ENCODE data around the gene TNS1.

TNS1 gene

DNA sequence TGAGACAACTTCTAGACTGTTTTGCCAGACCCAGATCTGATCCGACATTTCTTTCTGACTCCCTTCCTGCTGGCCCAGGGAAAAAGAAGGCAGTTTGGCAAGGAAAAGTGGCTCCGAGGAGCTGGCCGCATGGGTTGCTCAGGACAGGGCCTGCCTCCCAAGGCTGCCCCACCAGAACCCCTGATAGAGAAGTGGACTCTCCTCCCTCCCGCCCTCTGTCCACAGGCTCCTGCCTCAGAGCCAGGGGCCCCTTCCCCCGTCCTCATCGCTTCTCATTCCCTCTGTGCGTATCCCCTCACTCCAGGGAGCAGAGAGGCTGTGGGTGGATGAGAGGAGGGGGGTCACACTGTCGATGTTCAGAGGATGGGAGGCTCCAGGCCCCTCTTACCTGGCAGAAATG, 110.2 kb downstream of the TNS1 start:
- no peak for DNase-seq

DNA sequence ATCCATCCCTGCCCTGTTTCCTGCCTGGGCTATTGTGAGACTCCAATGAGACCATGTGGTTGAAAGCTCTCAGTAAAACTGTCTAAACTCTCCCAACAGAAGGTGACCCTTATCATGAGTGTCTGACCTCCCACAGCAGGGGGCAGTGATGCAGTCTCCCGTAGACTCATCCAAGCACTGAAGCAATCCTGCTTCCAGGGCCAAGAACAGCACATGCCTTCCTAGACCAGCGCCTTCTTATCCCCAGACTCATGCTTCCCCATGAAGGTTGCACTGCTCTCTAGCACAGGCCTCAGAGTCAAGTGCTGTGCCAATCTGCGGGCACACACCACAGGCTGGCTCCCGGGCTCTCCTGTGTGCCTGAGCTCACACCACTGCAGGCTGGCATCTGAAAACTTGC, 112.3 kb downstream of the TNS1 start:
- DNase-seq: no peak

- DNase-seq: no peak
These were observed 113.1 kb downstream of the TNS1 start for GRCh38 chr2:217889656-217890055.

DNA sequence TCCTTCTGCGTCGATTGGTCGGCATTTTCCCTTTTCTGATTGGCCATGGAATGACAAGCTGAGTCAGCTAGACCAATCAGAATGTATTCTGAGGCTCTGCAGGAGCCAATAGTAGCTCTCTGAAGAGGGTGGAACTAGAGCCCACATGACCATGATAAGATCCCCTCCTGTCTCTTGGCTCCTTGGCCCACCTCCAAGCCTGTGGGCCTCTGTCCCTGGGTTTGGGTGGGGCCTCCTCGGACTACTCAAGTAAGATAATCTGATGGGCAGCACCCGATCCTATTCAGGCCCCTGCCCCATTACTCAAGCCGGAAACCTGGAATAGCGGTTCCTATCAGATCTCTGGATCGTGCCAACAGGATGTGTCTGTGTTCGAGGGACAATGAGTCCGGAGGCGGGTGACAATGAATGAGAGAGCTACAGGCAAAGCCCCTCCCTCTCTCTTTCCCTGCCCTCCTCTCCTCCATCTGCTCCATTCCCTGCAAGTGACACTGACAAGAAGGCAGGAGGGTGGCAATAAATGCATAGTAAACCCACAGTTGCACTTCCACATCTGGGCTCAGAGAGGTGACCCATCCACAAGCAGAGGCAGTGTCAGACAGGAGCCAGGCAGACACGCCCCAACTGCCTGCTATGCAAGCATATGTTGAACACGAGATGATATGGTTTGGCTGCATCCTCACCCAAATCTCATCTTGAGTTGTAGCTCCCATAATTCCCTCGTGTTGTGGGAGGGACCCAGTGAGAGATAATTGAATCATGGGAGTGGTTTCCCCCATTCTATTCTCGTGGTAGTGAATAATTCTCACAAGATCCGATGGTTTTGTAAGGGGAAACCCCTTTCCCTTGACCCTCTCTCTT, 114.7 kb downstream of the TNS1 start:
- DNase-seq: no peak

- DNase-seq: peak; percentile 34
These were observed 116.0 kb downstream of the TNS1 start for GRCh38 chr2:217886720-217887309.

DNA sequence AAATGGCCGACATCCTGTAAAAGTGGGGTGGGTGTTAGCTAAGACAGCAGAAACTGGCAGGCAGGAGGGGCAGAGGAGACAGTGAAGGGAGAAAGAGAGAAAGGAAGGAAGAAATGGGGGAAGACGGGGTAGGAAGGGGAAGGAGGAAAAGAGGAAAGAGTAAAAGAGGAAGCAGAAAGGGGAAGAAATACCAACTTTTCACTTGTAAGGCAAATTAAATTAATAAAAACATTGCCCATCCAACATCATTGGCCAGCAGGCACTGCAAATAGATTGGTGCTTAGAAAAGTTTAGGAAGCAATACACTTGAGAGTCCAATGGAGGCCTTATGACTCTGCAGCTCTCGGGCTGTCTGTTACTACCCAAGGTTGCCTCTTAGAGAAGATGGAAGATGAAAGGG, 116.7 kb downstream of the TNS1 start:
- DNase-seq: no peak

GRCh38 chr2:217884985-217885384, 117.8 kb downstream of the TNS1 start:
- no peak for DNase-seq

DNA sequence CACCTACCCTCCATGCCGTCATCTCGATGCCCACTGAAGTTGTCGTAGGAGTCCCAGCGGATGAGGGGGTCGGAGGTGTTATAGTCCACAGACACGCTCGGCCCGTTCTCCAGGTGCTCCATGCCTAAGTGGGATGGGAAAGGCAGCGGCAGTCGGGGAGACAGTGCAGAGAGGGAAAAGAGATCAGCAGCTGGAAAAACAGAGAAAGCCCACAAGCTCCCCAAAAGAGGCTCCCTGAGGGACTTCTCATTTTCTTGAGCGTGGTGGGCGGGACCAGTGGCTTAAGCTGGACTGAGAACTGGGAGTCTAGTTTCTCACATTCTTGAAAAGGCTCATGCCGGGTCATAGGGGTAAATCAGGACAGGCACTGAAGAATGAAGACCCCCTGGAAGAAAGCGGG, 121.9 kb downstream of the TNS1 start:
- DNase-seq: no peak

- no peak for DNase-seq
These were observed 122.4 kb downstream of the TNS1 start for GRCh38 chr2:217880287-217880889.

- DNase-seq: no peak
These were observed 123.7 kb downstream of the TNS1 start for GRCh38 chr2:217878915-217879590.

GRCh38 chr2:217877866-217878265, 124.9 kb downstream of the TNS1 start:
- no peak for DNase-seq

DNA sequence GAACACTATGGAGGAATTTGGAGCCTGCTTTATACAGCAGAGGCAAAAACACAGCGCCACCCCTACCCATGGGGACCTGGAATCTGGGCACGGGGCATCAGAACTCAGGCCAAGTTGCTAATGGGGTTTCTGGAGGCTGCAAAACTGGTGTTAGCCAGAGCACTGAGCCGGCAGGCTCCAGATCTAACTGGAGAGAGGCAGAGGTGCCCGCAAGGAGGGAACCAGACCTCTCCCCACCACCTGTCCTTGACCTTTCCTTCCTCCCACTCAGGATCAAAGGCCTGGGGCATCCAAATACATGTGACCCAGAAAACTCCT, 126.6 kb downstream of the TNS1 start:
- no peak for DNase-seq

- no peak for DNase-seq
These were observed 127.1 kb downstream of the TNS1 start for GRCh38 chr2:217875556-217876252.

DNA sequence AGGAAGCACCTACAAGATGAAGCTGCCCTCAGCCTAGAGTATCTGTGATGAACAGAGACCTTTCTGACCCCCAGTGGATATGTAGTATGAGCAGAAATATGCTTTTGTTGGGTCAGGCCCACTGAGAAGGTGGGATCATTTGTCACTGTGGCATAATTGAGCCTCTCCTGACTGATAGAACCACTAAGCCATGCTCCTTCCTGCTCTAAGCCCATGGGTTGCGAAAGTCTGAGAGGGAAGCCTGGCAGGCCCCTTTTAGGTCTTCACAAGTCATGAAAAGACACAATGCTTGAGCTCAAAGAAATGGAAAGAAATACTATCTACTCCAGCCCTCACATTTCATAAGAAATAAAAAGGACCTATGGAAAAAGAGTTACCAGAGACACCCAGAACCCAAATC, 127.7 kb downstream of the TNS1 start:
- DNase-seq: no peak

DNA sequence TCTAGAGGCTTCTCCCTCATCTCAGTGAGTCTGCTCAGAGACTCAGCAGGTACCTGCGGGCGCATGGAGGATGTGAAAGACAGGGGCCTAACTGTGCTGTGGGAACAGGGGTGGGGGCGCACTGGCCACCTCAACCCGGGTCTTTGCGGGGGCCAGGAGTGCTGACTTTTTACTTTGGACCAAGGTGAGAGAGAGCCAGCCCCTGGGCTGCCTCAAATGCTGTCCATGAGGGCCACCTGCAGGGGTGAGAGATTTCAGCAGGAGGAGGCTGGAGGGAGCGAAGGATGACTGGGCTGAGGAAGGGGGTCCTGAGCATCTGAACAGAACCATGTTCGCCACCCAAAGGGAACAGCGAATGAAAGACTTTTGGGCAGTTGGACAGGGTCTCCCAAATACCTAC, 129.4 kb downstream of the TNS1 start:
- no peak for DNase-seq

- no peak for DNase-seq
These were observed 130.5 kb downstream of the TNS1 start for GRCh38 chr2:217872319-217872718.

DNA sequence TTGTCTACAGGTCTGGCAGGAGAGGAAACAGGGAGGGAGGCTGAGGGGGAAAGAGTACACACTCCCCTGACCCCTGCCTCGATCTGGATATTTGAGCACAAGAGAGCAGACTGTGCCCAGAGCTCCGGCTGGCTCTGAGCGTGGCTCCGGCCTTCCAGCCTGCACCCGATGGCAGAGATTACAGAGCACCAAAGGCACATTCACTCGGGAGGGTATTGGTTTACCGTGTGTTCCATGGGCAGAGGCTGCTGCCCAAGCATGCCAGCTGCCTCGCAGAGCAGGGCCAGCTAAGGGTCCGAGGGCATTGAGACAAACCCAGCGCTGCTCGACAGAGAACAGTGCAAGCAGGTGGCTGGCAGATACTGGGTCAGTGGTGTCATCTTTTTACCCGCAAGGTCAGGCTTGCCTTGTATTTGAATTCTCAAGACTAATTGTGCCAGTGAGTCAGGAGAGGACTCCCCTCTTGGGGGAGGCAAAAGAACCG, 132.2 kb downstream of the TNS1 start:
- DNase-seq: no peak

- DNase-seq: no peak
These were observed 133.9 kb downstream of the TNS1 start for GRCh38 chr2:217868911-217869334.

- DNase-seq: no peak
These were observed 134.4 kb downstream of the TNS1 start for GRCh38 chr2:217868265-217868892.

GRCh38 chr2:217866457-217866856, 136.3 kb downstream of the TNS1 start:
- DNase-seq: no peak

GRCh38 chr2:217864963-217865772, 137.6 kb downstream of the TNS1 start:
- DNase-seq: no peak

DNA sequence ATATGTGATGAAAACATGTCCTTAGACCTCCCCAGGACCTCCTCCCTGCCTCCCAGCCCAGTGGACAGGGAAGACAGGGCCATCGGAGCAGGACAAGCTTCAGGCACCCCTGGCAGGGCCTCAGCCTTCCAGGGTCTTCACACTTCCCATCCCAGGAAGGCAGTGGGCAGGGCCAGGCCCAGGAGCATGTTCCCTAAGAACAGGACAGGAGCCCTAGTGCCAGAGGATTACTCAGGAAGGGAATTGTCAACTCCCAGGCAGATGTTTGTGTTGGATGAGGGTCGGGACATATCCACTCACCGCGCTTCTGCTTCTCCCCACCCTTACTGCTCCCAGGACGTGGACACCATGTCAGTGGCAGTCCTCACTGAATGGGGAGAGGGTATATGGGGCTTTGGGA, 138.9 kb downstream of the TNS1 start:
- DNase-seq: no peak
